Middle frontal gyrus (tissue), 1 donor: Measurements from ENCODE around the gene PRRX2.

Source experiments
- DNase-seq: peaks from one replicate; pipeline ENCODE4 v3.0.0-alpha.2; 2015; ENCODE audit warnings: low spot score; ENCODE audit errors: extremely low spot score

PRRX2 gene

DNA sequence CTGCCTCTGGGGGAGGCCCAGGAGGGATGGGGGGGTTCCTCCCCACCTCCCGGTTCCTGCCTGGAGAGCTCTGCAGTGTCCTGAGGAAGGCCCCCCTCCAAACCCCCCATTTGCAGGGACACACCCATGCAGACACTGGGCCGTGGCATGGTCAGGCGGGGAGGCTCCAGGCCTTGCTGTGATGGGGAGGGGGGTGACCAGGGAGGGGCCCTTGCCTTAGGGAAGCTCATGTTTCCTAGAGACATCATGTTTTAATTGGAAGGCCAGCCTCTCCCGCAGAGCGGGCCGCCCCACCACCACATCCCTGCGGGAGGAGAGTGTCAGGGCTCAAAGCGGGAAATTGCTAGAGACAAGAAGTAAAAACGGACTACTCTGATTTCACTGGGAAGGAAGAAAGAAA lies 12.0 kb downstream of the PRRX2 start:
- no peak for DNase-seq

DNA sequence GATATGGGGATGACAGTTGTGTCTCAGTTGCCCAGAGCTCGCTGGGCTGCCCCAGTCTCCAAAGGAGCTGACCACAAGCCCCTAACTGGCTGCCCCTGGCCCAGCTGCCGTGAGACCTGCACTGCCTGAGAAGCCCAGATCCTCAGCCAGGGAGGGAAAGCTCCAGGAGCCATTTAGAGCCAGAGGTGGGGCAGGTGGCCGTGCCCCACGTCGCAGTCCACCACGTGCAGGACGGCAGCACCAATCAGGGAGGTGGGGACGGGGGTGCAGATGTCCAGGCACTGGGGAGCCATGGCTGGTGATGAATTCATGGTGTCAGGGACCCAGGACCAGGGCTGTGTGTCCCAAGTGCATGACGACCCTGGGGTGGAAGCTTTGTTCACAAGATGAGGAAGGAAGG lies 13.4 kb downstream of the PRRX2 start:
- no peak for DNase-seq

DNA sequence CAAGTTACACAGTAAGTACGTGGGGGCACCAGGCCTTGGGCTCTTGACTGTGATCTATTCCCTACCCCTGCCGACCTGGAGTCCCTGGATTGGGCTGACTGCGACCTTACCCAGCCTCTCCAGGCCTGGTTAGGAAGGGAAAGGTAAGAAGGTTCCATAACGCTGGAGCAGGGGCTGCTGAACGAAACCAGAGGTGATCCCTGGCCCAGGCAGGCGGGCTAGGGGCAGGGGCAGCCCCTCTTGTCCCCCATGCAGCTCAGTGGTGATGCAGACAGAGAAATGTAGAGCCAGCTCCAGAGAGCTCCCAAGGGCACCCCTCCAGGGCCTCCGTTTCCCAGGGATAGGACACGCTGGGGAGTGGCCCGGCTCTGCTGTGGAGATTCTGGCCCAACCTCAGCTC lies 14.1 kb downstream of the PRRX2 start:
- no peak for DNase-seq

DNA sequence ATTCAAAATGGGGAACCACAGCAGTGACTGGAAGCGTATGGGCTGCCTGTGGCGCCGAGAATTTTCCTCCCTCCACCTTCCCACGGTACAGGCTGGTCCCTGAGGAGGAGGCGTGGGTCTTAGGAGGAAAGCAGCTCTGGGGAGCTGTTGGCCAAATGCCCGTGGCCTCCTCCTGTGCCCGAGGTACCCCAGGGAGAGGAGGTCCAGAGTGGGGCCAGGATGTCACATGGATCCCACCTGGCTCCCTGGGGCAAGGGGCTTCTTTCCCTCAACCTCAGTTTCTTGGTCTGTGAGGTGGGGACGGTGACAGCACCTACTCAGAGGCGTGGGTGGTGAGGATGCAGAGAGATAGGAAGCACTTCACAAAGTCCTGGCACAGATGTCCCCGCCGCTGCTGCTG lies 16.5 kb downstream of the PRRX2 start:
- no peak for DNase-seq

DNA sequence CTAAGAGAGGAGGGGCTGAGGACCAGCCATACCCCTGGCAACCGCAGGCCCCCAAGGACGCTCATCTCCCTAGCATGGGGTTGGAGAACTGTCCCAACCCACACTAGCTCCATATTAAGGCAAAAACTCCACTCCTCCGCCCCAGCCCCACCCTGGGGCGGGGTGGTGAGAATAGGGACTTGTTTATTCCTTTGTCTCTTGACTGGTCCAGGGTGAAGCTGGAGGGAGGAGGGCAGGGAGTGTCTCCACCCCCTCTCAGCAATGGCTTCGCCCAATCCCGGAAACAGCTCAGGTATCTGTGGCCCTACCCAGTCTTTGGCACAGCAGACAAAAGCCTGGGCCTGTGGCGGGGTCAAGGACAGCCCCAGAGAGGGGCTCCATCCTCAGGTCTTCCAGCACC lies 16.9 kb downstream of the PRRX2 start:
- DNase-seq, result no peak

DNA sequence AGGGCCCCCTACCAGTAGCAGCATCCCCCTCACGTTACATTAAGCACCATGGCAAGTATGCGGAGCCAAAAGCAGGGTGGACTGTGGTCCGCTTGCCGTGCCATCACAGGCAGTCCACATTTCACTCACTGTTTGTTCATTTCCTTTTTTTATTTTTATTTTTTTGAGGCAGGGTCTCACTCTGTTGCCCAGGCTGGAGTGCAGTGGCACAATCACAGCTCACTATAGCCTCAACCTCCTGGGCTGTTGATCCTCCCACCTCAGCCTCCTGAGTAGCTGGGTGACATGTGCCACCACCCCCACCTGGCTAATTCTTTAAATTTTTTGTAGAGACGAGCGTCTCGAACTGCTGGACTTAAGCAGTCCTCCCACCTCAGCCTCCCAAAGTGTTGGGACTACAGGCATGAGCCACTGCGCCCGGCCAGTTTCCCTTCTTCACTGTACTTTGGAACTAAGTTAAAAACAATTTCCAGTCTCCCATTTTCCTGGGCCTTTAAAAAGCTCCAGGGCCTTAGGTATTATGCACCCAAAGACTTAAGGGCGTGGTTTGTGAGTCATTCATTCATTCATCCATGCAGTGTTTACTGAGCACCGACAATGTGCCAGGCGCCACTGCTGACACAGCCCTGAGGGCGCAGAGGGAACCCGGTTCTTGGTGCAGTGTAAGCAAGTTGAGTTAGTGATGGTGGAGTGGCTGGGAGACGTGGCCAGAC lies 19.9 kb downstream of the PRRX2 start:
- no peak for DNase-seq

DNA sequence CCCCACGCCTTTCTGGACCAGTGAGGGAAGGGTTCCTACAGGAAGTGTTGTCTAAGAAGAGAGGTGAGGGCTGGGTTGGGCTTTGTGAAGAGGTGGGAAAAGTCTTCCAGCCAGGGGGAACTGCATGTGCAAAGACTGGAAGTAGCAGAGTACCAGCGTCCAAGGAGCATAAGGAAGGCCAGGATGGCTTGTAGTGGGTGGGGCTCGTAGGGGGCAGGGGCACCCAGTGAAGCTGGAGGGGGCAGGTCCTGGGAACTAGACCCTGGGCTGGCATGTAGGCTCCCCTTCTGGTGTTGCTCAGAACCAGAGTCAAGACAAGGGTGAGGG lies 20.4 kb downstream of the PRRX2 start:
- DNase-seq, result no peak

DNA sequence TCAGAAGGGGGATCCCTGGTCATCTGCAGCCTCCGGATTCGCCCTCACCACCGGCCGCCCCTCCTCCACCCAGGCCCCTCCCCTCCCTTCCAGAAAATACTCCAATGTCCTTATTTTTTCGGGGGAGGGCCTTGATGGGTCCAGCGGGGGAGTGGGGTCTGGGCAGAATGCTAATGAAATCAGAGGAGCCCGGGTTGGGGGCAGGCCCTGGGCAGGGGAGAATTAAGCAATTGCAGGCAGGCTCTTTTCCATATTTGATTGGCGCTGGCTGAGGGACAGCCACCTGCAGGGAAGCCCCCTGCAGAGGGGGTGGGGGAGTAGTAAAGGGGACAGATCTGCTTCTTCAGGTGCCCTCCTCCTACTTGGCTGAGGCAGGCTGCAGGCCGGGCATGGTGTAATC lies 21.3 kb downstream of the PRRX2 start:
- no peak for DNase-seq

DNA sequence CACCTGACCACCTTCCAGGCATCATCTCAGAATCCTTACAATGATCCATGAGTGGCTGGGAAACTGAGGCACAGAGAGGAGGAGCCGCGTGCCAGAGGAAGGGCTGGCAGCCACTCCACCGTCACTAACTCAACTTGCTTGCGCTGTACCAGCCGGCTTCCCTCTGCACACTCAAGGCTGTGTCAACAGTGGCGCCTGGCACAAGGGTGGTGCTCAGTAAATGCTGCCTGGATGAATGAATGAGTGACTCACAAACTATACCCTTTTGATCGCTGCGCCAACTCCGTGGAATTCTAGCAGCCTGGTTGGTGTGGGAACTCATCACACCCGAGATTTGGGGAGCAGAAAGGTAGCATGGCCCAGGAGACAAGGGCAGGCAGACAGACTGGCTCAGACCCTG lies 21.9 kb downstream of the PRRX2 start:
- DNase-seq, result no peak

DNA sequence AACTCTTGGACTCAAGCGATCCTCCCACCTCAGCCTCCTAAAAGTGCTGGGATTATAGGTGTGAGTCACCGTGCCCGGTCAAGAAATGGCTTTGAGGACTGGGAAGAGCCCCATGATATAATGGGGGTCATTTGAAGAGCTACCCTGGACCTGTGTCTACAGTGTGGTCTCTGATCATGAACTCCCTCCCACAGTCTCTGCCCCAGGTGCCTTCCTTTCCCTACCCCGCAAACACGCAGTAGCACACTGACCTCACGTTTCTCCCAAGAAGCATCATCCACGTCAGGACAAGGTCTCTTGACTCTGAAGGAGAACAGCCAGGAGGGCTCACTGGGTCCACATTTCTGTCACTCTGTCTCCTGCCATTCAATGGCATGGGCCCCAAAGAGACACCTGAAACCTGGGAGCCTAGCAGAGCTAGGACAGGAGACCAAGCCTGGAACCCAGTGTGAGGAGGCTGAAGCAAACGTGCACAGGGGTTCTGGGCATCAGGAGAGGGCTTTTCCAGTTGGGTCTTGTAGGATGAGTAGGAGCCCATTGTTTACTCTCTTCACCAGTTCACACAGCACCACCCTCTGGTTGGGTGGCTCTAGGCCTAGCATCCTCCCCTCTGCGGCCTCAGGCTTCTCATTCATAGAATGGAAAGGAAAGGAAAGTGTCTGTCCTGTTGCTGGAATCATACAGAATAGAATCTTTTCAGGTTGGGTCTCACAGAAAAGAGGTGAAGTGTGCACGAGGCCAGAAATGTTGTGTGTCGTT lies 23.0 kb downstream of the PRRX2 start:
- DNase-seq, result no peak

DNA sequence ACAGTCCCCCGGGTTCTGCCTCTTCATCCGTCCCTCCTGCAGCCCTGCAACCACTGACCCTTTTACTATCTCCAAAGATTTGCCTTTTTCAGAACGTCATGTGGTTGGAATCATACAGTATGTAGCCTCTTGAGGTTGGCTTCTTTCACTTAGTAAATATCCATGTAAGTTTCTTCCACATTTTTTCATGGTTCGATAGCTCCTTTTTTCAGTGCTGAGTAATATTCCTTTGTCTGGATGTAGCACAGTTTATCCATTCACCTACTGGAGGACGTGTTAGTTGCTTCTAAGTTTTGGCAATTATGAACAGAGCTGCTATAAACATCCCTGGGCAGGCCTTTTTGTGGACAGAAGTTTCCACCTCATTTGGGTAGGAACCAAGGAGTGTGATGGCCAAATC lies 27.1 kb downstream of the PRRX2 start:
- no peak for DNase-seq

DNA sequence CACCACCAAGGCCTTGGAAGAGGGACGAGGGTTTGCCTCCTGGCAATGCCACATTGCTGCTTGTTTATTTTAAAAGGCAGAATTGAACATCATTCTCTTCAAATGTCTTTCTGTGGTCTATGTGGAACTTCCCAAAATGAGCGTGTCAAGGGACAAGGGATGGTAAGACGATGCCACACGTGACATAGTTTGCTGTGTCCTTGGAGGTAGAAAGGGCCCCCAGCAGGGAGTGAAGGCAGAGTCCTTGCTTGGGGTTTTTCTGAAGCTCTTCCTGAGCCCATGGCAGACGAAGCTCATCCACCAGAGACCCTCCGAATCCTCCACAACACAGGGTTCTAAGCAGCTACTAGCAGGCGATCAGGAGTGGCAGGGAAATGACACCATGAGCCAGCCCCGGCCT lies 28.3 kb downstream of the PRRX2 start:
- DNase-seq, result no peak

DNA sequence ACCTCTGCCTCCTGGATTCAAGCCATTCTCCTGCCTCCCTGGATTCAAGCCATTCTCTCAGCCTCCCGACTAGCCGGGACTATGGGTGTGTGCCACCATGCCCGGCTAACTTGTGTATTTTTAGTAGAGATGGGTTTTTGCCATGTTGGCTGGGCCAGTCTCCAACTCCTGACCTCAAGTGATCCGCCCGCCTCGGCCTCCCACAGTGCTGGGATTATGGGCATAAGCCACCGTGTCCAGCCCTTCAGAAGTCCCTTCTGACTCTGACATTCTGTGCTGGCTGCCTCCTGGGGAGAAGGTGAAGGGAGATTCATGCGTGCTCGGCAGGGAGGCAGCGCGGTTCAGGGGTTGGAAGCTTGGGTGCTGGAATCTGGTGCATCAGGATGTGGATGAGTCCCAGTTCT lies 28.8 kb downstream of the PRRX2 start:
- no peak for DNase-seq

DNA sequence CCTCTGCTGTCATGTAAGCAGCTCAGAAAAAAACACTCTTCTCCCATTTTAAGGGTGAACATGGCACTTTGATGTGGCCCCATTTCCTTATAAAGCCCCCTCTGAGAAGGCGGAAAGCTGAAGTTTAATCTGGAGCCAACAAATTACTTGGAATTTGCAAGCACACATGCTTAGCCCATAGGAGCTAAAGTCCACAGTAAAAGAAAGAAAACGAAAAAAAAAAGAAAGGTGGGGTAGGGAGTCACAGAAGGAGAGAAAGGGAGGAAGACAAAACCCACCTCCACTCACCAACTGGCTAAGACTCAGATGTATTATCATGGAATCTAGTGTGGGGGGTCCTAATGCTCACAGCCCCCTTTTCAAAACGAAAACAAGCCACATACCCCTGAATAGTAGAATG lies 30.4 kb downstream of the PRRX2 start:
- DNase-seq, result no peak

DNA sequence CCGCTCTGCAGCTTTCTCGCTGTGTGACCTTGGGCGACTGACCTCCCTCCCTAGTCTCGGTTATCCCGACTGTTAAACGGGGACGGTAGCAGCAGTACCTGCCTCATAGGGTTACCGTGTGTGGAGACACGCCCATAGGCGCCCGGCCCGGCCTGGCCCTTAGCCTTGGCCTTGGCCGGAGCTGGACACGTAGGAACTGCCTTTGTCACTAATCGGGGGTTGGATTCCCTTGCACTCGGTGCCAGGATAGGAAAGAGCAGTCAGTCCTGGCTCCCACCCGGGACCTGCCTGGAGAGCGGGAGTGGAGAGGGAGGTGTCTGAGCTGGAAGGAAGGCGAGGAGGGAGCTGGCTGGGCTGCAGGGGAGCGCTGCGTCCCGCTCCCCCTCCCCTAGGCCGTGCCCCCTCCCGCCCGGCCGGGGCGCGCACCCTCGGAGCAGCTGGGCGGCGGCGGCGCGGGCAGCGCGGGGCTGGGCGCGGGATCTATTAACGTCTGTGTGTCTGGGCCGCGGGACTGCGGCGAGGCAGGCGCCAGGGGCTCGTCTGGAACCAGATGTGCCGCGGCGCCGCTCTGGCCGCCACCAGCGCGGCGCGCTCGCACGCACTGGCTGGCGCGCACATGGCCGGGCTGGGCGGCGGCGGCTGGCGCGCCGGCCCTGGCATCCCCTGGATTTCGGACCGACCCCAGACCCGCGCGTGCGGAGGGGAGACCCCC lies 31.7 kb downstream of the PRRX2 start:
- DNase-seq, result no peak

DNA sequence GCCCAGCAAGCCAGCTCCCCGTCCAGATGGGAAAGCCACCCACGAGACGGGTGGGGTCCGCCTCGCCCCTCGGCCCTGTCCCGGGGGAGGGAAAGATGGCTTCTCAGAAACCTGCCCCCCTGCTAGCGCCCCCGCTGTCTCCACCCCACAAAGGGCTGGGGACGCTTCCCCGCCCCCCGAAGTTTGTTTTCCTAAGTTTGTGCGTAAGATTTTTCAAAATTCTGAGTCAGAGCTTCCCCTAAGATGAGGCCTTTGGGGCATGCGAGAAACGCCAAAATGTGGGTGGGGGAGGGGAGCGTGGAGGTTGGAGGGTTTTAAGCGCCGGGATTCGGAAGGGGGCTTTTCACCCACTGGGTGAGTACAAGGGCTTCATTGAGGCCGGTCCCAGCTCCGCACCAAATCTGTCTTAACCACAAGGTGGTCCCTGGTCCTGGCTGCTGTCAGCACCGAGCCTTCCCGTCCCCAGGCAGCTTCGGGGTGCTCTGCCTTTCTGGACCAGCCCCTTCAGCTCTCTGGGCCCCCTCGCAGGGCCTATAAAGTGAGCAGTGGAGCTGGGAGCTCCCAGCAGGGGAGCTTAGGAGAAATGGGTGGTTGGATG lies 32.3 kb downstream of the PRRX2 start:
- no peak for DNase-seq

DNA sequence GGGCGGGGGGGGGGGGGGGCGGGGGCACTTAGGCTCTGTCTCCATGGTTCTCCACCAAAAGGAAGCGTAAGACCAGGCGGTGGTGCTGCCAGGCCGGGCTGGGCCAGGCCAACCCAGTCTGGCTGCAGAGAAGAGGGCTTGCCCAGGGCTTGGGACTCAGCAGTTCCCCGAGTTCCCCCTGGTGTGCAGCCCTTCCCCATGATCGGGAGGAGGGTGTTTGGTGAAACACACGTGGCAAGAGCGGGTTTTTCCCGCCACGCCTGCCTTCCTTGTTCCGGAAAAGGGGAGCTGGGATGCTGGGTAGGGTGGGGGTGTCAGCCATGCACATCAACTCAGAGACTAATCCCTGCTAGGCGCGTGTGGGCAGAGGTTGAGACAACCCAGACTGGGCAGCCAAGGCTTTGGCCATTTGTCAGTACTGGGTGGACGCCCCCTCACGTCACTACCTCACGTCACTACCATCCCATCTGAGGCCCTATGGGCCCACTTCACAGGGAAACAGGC lies 32.9 kb downstream of the PRRX2 start:
- DNase-seq, result no peak

DNA sequence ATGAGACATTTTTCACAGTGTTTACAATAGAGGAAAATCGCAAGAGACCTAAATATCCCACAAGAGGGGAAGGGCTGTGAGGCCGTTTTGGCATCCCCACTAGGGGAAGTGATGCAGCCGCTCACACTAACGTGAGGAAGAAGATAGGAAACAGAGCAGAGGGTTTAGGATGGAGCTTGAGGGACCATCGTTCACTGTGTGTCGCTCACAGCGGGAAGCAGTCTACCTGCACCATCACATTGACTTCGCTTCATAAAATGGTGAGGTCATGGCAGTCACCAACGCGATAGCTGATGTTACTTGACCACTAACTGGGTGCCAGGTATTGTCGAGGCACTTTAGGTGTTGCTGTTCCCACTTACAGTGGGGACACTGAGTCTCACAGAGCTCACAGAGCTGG lies 35.6 kb downstream of the PRRX2 start:
- DNase-seq, result no peak

DNA sequence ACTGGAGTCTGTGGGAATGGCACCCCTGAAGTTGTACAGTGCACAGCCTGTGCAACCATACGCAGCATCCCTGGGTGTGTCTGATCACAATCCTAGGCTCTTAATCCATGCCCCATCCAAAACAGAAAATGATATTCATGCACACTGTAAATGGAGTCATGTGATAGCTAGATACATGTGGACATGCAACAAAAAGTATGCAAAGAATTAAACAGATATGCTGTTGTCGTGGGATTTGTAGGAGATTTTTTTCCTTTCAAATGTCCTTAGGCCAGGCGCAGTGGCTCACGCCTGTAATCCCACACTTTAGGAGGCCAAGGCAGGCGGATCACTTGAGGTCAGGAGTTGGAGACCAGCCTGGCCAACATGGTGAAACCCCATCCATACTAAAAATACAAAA lies 36.1 kb downstream of the PRRX2 start:
- DNase-seq, result no peak

DNA sequence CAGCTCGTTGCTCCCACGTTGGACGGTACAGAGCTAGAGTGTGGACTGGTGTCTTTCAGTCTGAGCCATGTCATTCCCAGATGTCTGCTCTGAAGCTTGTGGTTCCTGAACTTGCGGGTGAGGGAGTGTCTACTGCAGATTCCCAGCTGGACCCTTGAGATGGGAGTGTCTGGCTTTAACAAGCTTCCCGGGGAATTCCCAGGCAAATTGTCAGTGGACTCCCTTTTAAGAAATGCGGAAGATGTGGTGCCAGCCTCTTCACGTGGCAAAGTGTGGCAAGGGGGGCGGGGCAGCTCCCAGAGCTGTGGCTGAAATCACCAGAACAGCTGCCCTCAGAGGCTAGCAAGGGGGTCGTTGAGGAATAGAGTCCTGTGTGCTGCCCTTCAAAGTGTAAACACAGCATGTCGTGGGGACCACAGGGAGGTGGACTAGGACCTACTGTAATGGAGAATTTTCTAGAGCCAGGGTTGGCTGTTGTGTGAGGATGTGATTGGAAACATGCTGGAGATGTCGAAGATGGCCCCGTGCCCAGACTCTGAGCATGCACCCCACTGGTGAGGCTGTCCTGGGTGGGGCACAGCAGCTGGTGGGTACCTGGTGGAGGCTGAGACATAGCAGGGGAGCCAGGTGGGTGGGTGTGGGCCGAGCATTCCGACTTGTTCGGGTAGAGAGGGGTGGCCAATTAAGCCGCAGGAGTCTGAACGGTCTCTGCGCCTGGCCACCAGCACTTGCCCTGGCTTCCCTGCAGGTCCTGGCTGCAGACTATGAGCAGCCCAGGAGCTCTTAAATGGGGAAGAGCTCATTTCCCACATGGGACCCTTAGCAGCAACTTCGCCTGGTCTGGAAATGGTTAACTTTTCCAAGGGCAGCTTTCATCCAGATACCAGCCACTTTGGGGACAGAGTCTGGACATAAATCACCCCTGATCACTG lies 37.4 kb downstream of the PRRX2 start:
- DNase-seq, result no peak
